ENCODE data around the gene PLXDC2. TPM values are rescaled to one million over a fixed set of nuclear protein-coding genes. Genes with fewer than 3 reads are reported as not detected.

The PLXDC2 gene
- total and polyA plus RNA-seq, 2 experiments from 2014 or later = 10.3 to 22.6 TPM

- TF ChIP-seq, protein P1, sequence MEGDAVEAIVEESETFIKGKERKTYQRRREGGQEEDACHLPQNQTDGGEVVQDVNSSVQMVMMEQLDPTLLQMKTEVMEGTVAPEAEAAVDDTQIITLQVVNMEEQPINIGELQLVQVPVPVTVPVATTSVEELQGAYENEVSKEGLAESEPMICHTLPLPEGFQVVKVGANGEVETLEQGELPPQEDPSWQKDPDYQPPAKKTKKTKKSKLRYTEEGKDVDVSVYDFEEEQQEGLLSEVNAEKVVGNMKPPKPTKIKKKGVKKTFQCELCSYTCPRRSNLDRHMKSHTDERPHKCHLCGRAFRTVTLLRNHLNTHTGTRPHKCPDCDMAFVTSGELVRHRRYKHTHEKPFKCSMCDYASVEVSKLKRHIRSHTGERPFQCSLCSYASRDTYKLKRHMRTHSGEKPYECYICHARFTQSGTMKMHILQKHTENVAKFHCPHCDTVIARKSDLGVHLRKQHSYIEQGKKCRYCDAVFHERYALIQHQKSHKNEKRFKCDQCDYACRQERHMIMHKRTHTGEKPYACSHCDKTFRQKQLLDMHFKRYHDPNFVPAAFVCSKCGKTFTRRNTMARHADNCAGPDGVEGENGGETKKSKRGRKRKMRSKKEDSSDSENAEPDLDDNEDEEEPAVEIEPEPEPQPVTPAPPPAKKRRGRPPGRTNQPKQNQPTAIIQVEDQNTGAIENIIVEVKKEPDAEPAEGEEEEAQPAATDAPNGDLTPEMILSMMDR (IDR thresholded peaks at IDR 0.05; ENCODE audit: low read depth, low read length) = no peak
- no peaks in the 10 kb centered on the region for H3K9me3 ChIP-seq (ENCODE audit: low read depth)
- H3K27me3 ChIP-seq = no peaks in the 10 kb centered on the region
- H3K4me3 ChIP-seq = no peak overlapping the region
- no peaks in the 10 kb centered on the region for H3K36me3 ChIP-seq
- no peak for DNase-seq (ENCODE audit: low read depth in 1 of 2, low spot score in 1 of 2)
- H3K4me1 ChIP-seq (ENCODE audit: low read depth) = peaks cover 5% of the 10 kb centered on the region
- no peak overlapping the region for H3K27ac ChIP-seq
Measured at GRCh38 chr10:20109613-20110012, 293.4 kb downstream of the PLXDC2 start.

GRCh38 chr10:20110125-20111100 lies 294.2 kb downstream of the PLXDC2 start:
- Histone ChIP-seq H3K27ac (no peak overlapping the region), H3K9me3 (ENCODE audit: low read depth) (no peaks in the 10 kb centered on the region), H3K27me3 (no peaks in the 10 kb centered on the region), H3K4me3 (no peak overlapping the region), H3K36me3 (no peaks in the 10 kb centered on the region), H3K4me1 (ENCODE audit: low read depth) (peaks cover 11% of the 10 kb centered on the region)
- no peak for DNase-seq (ENCODE audit: low read depth in 1 of 2, low spot score in 1 of 2)
- TF ChIP-seq, protein P1 (IDR thresholded peaks at IDR 0.05; ENCODE audit: low read depth, low read length) = no peak

DNA sequence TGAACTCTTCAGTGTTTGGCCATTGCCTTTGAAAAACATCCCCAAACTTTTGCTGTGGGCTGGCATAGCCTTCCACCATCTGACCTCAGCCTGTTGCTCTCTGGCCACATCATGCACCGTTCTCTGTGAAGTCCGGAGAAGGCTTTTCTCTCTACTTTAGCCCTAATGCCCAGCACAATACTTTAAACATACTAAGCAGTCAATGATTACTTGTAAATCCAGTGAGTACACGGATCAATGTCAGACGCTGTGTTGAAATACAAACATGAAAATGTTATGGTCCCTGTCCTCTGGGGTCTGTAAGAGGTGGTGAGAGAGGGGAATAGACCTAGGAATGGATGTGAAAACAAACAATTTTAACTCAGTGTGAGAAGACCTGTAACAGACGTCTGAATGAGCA lies 297.9 kb downstream of the PLXDC2 start:
- H3K4me1 ChIP-seq (ENCODE audit: low read depth) = peaks cover 15% of the 10 kb centered on the region
- no peaks in the 10 kb centered on the region for H3K36me3 ChIP-seq
- no peak overlapping the region for H3K4me3 ChIP-seq
- TF ChIP-seq, protein P1 (IDR thresholded peaks at IDR 0.05; ENCODE audit: low read depth, low read length) = no peak
- no peaks in the 10 kb centered on the region for H3K27me3 ChIP-seq
- H3K27ac ChIP-seq = peak overlapping the region; percentile 82
- H3K9me3 ChIP-seq (ENCODE audit: low read depth) = no peaks in the 10 kb centered on the region
- no peak for DNase-seq (ENCODE audit: low read depth in 1 of 2, low spot score in 1 of 2)

DNA sequence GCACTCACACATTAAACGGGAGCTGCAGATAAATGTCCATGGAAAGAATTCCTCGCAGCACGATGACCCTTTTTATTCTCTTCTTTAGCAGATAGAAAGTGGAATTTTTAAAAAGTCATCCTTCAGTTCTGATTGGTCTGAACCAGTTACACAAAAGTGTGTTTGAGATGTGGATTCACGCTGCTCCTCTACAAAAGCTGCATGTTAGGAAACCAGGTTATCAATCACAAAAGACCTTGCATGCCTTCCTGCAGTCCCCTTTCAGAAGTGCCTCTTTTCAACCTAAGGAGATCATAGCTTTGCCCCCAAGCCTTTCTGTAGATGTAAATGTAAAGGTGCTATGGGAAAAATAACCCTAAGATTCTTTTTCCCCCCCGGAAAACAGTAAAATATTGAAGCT lies 299.7 kb downstream of the PLXDC2 start:
- TF ChIP-seq, protein P1 (IDR thresholded peaks at IDR 0.05; ENCODE audit: low read depth, low read length) = no peak
- peak overlapping the region; percentile 82 for H3K27ac ChIP-seq
- H3K4me1 ChIP-seq (ENCODE audit: low read depth) = peaks cover 10% of the 10 kb centered on the region
- no peak overlapping the region for H3K4me3 ChIP-seq
- no peak for DNase-seq (ENCODE audit: low read depth in 1 of 2, low spot score in 1 of 2)
- no peaks in the 10 kb centered on the region for H3K36me3 ChIP-seq
- no peaks in the 10 kb centered on the region for H3K27me3 ChIP-seq
- no peaks in the 10 kb centered on the region for H3K9me3 ChIP-seq (ENCODE audit: low read depth)

DNA sequence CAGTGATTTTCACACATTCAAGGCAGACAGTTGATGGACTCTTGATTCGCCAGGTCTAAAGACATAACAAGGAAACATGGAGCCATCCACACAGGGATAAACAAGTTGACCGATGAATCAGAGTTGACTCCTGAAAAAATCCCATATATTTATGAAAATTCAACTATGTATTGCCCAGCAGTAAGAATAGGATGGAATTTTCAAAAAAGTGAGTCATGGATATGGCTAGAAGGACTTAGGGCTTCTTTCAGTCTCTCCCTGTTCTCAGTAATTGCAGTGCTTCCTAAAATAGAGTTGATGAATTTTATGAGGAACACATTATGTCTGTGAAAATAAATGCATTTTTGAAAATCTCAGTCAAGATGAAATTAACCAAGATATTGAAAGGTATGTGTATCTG lies 301.2 kb downstream of the PLXDC2 start:
- H3K36me3 ChIP-seq = no peaks in the 10 kb centered on the region
- TF ChIP-seq, protein P1 (IDR thresholded peaks at IDR 0.05; ENCODE audit: low read depth, low read length) = no peak
- no peaks in the 10 kb centered on the region for H3K9me3 ChIP-seq (ENCODE audit: low read depth)
- no peak overlapping the region for H3K4me3 ChIP-seq
- no peak overlapping the region for H3K27ac ChIP-seq
- DNase-seq (ENCODE audit: low read depth in 1 of 2, low spot score in 1 of 2) = no peak
- no peaks in the 10 kb centered on the region for H3K27me3 ChIP-seq
- peaks cover 10% of the 10 kb centered on the region for H3K4me1 ChIP-seq (ENCODE audit: low read depth)
